SK-N-SH treated with all-trans-retinoic acid at 6 μM for 48 hours (cell line): ENCODE results near the gene MEG3.

Experiments used
- ARNTL ChIP-seq: fragments of 450-650 bp; formaldehyde crosslinking; IDR thresholded peaks from 2 replicates; pipeline ENCODE4 v1.5.0; 2020; ENCODE audit warnings: low read depth, mild to moderate bottlenecking, moderate library complexity, borderline replicate concordance
- CSDC2 ChIP-seq: fragments of 250-450 bp; sonication (Bioruptor Pico); IDR thresholded peaks from 2 replicates; pipeline ENCODE4 v1.5.0; 2020; ENCODE audit warnings: mild to moderate bottlenecking, moderate library complexity
- GLIS3 ChIP-seq: fragments of 250-450 bp; sonication (Bioruptor Pico); IDR thresholded peaks from 2 replicates; pipeline ENCODE4 v1.5.0; 2020; ENCODE audit warnings: mild to moderate bottlenecking, moderate library complexity
- TCF4 ChIP-seq: fragments of 250-450 bp; sonication (Bioruptor Pico); IDR thresholded peaks from 2 replicates; pipeline ENCODE4 v1.8.0; 2021; ENCODE audit warnings: mild to moderate bottlenecking, moderate library complexity, borderline replicate concordance
- TOX ChIP-seq: fragments of 250-450 bp; sonication (Bioruptor Pico); IDR thresholded peaks from 2 replicates; pipeline ENCODE4 v1.8.0; 2021; ENCODE audit warnings: mild to moderate bottlenecking, moderate library complexity, borderline replicate concordance
- ZC3H10 ChIP-seq: fragments of 250-450 bp; sonication (Bioruptor Pico); IDR thresholded peaks from 2 replicates; pipeline ENCODE4 v1.5.1; 2021; ENCODE audit warnings: mild to moderate bottlenecking, moderate library complexity
- ZFP30 ChIP-seq: fragments of 450-650 bp; formaldehyde crosslinking; IDR thresholded peaks from 2 replicates; pipeline ENCODE4 v1.5.0; 2022; ENCODE audit warnings: mild to moderate bottlenecking, moderate library complexity
- ZNF565 ChIP-seq: fragments of 450-650 bp; formaldehyde crosslinking; conservative IDR thresholded peaks from 2 replicates; pipeline ENCODE4 v1.5.0; 2020; ENCODE audit warnings: low read depth, mild to moderate bottlenecking, moderate library complexity
- ZNF70 ChIP-seq: fragments of 450-650 bp; formaldehyde crosslinking; IDR thresholded peaks from 2 replicates; pipeline ENCODE4 v1.5.0; 2020; ENCODE audit warnings: mild to moderate bottlenecking, moderate library complexity
- ZNF8 ChIP-seq: fragments of 450-650 bp; formaldehyde crosslinking; IDR thresholded peaks from 2 replicates; pipeline ENCODE4 v1.5.0; 2020; ENCODE audit warnings: mild to moderate bottlenecking, moderate library complexity
- TF ChIP-seq, protein P1 (sequence below): fragments of 250-450 bp; sonication (Bioruptor Pico); IDR thresholded peaks from 2 replicates; pipeline ENCODE4 v1.8.0; 2020; ENCODE audit warnings: mild to moderate bottlenecking, moderate library complexity, borderline replicate concordance
- TF ChIP-seq, protein P2 (sequence below): fragments of 250-450 bp; sonication (Bioruptor Pico); IDR thresholded peaks from 2 replicates; pipeline ENCODE4 v1.5.1; 2021; ENCODE audit warnings: mild to moderate bottlenecking, moderate library complexity

DNA sequence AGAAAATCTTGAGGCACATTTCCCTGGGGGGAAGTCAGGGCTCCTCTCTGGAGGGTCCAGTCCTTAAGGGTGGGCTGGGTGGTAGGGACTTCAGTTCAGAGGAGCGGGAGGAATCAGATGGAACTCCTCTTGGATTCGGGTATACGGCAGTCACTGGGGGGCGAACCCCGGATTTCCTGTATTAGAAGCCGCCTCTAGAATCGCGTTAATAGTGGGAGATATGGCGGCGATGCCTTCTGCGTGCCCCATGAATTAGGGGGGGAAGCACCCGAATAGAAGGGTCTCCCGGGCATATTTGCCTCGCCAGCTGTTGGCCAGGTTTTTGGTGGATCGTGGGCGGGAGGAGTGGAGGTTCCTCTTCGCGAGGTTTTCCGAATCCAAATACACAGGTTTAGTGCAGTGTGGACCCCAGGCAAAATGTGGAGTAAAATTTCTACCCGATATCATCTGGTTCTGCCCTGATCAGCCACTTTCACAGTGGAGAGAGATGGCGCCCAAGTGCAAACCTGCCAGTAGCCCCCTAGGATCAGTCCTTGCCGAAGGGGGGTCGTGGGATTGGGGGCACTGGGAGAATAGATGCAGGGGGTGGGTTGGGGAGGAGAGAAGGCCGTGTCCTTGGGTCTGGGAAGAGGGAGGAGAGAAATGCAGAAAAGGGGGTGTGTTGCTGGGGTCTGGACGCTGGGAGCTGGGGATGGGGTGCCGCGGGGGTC is 628 bp downstream of the MEG3 start:
- TF ChIP-seq, protein P1, sequence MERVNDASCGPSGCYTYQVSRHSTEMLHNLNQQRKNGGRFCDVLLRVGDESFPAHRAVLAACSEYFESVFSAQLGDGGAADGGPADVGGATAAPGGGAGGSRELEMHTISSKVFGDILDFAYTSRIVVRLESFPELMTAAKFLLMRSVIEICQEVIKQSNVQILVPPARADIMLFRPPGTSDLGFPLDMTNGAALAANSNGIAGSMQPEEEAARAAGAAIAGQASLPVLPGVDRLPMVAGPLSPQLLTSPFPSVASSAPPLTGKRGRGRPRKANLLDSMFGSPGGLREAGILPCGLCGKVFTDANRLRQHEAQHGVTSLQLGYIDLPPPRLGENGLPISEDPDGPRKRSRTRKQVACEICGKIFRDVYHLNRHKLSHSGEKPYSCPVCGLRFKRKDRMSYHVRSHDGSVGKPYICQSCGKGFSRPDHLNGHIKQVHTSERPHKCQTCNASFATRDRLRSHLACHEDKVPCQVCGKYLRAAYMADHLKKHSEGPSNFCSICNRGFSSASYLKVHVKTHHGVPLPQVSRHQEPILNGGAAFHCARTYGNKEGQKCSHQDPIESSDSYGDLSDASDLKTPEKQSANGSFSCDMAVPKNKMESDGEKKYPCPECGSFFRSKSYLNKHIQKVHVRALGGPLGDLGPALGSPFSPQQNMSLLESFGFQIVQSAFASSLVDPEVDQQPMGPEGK (CRISPR knock-in tag) = no peak
- no peak for TF ChIP-seq ZC3H10 (CRISPR knock-in tag)
- no peak for TF ChIP-seq TOX (CRISPR knock-in tag)
- no peak for TF ChIP-seq TCF4 (CRISPR knock-in tag)
- TF ChIP-seq ZNF565 = no peak
- no peak for TF ChIP-seq ZNF8 (CRISPR knock-in tag)
- TF ChIP-seq ZFP30 (CRISPR knock-in tag) = no peak
- no peak for TF ChIP-seq ZNF70 (CRISPR knock-in tag)
- no peak for TF ChIP-seq ARNTL (CRISPR knock-in tag)
- TF ChIP-seq GLIS3 (CRISPR knock-in tag) = no peak
- TF ChIP-seq, protein P2, sequence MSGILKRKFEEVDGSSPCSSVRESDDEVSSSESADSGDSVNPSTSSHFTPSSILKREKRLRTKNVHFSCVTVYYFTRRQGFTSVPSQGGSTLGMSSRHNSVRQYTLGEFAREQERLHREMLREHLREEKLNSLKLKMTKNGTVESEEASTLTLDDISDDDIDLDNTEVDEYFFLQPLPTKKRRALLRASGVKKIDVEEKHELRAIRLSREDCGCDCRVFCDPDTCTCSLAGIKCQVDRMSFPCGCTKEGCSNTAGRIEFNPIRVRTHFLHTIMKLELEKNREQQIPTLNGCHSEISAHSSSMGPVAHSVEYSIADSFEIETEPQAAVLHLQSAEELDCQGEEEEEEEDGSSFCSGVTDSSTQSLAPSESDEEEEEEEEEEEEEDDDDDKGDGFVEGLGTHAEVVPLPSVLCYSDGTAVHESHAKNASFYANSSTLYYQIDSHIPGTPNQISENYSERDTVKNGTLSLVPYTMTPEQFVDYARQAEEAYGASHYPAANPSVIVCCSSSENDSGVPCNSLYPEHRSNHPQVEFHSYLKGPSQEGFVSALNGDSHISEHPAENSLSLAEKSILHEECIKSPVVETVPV (CRISPR knock-in tag) = no peak
- no peak for TF ChIP-seq CSDC2 (CRISPR knock-in tag)
